BJ (cell line): Measurements from ENCODE around the gene SNX9. TPM values are rescaled to one million over a fixed set of nuclear protein-coding genes. Genes with fewer than 3 reads are reported as not detected.

Experiments
- CTCF ChIA-PET: fragments of 350-600 bp; formaldehyde crosslinking; extraction: SDS; loops from one replicate; lab custom pipeline; 2021; ENCODE audit warnings: antibody characterized with exemption, inconsistent platforms; lab: Yijun Ruan, JAX
- POLR2A ChIA-PET: fragments of 300-600 bp; sonication (Branson Sonifier 250); formaldehyde crosslinking; extraction: SDS; loops from one replicate; lab custom pipeline; 2021; ENCODE audit warnings: antibody characterized with exemption; lab: Charles Lee
- DNase-seq: peaks from one replicate; pipeline ENCODE4 v3.0.0-alpha.2; 2011; ENCODE audit warnings: low read depth
- H3K27me3 ChIP-seq: 2 replicates; pipeline ENCODE4 v1.6.0; 2011; ENCODE audit warnings: low read length; ENCODE audit not compliant: control insufficient read depth, insufficient read depth
- H3K36me3 ChIP-seq: 2 replicates; pipeline ENCODE4 v1.5.1; 2011; ENCODE audit warnings: low read length; ENCODE audit not compliant: control insufficient read depth, insufficient read depth
- H3K4me3 ChIP-seq: 2 replicates; pipeline ENCODE4 v1.5.1; 2011; ENCODE audit warnings: low read depth, mild to moderate bottlenecking, control low read depth, low read length
- CTCF ChIP-seq: IDR thresholded peaks from 2 replicates; pipeline ENCODE4 v1.5.1; 2011; ENCODE audit warnings: low read depth, mild to moderate bottlenecking, control low read depth, inconsistent platforms, low read length, moderate library complexity; ENCODE audit not compliant: insufficient read depth
- polyA plus RNA-seq: library from polyadenylated mRNA; depleted of rRNA; stranded (reverse); fragments of >200 nt; gene quantifications from 2 replicates; pipeline ENCODE4 v1.2.3, GENCODE V29; 2011

Gene SNX9
- polyA plus RNA-seq, 1 experiment: 75.1 TPM

GRCh38 chr6:157978021-157978783 lies 155.2 kb downstream of the SNX9 start:
- H3K4me3 ChIP-seq: no peak overlapping the region
- no peak for TF ChIP-seq CTCF
- CTCF ChIA-PET: no interaction called here
- POLR2A ChIA-PET: no interaction called here
- no peak for DNase-seq
- no peaks in the 10 kb centered on the region for H3K27me3 ChIP-seq
- no peaks in the 10 kb centered on the region for H3K36me3 ChIP-seq

- H3K27me3 ChIP-seq: no peaks in the 10 kb centered on the region
- no peak for TF ChIP-seq CTCF
- ChIA-PET POLR2A (no interaction called here), CTCF (no interaction called here)
- H3K4me3 ChIP-seq: no peak overlapping the region
- no peaks in the 10 kb centered on the region for H3K36me3 ChIP-seq
- DNase-seq: no peak
Observed at GRCh38 chr6:157980288-157981131, 157.5 kb downstream of the SNX9 start.

GRCh38 chr6:157981132-157981394 lies 158.0 kb downstream of the SNX9 start:
- TF ChIP-seq CTCF: no peak
- DNase-seq: no peak
- ChIA-PET CTCF (interaction anchor here (1.5 kb wide), 1 partner anchor 70 kb away, joined by 4 read pairs; no protein-coding TSS in a partner anchor), POLR2A (no interaction called here)
- Histone ChIP-seq H3K36me3 (no peaks in the 10 kb centered on the region), H3K4me3 (peak overlapping the region; percentile 88), H3K27me3 (no peaks in the 10 kb centered on the region)

GRCh38 chr6:157981395-157982101 lies 158.5 kb downstream of the SNX9 start, which contains the start of gene SYNJ2:
SYNJ2 (plus strand) TSS chr6:157981863; CDS start chr6:157981962, 99 bp downstream.
- peak; percentile 62 for TF ChIP-seq CTCF
- POLR2A ChIA-PET: interaction anchor here (0.6 kb wide), 1 partner anchor 13 kb away, joined by 5 read pairs; no protein-coding TSS in a partner anchor
- DNase-seq: peak; percentile 55
- no peaks in the 10 kb centered on the region for H3K36me3 ChIP-seq
- H3K27me3 ChIP-seq: no peaks in the 10 kb centered on the region
- peak within 1 kb of the TSS; percentile 88 for H3K4me3 ChIP-seq
- CTCF ChIA-PET: interaction anchor here (0.7 to 2.5 kb wide), 9 partner anchors 23 to 105 kb away, joined by 3 to 21 read pairs (median 4); no protein-coding TSS in a partner anchor

GRCh38 chr6:157982102-157982562 lies 159.1 kb downstream of the SNX9 start:
- CTCF ChIA-PET: interaction anchor here (0.7 to 2.5 kb wide), 12 partner anchors 14 to 225 kb away, joined by 3 to 21 read pairs (median 3); no protein-coding TSS in a partner anchor
- DNase-seq: no peak
- no peaks in the 10 kb centered on the region for H3K27me3 ChIP-seq
- no peak for TF ChIP-seq CTCF
- no peaks in the 10 kb centered on the region for H3K36me3 ChIP-seq
- POLR2A ChIA-PET: interaction anchor here (0.6 kb wide), 1 partner anchor 12 kb away, joined by 5 read pairs; no protein-coding TSS in a partner anchor
- H3K4me3 ChIP-seq: peak overlapping the region; percentile 88
